Keratinocyte (primary cell): ENCODE results near the gene NCAPD3. TPM values are rescaled to one million over a fixed set of nuclear protein-coding genes. Genes with fewer than 3 reads are reported as not detected.

Experiments
- DNase-seq: peaks from one replicate; pipeline ENCODE4 v3.0.0-alpha.2; 2011; ENCODE audit warnings: low read depth, missing footprints, low spot score
- FAIRE-seq: peaks from 2 replicates; lab custom pipeline; 2011; peaks lifted over from hg19 to GRCh38; lab: Jason Lieb, UNC
- H2AFZ ChIP-seq: 2 replicates; pipeline ENCODE4 v1.6.0; 2012; ENCODE audit warnings: low read length, control low read depth, inconsistent platforms; ENCODE audit not compliant: control insufficient read depth
- H3K27ac ChIP-seq: 2 replicates; pipeline ENCODE4 v1.5.1; 2011; ENCODE audit warnings: low read length; ENCODE audit not compliant: control insufficient read depth, insufficient read depth
- H3K27me3 ChIP-seq: 3 replicates; pipeline ENCODE4 v1.6.0; 2011; ENCODE audit warnings: low read length; ENCODE audit not compliant: control insufficient read depth, insufficient read depth; ENCODE audit errors: extremely low read depth
- H3K36me3 ChIP-seq, 2 experiments: 2 replicates in 1 of 2; 3 replicates in 1 of 2; pipeline ENCODE4 v1.5.1; 2011; ENCODE audit warnings: low read length in 2 of 2, mild to moderate bottlenecking in 1 of 2; ENCODE audit not compliant: control insufficient read depth in 2 of 2, insufficient read depth in 2 of 2; ENCODE audit errors: extremely low read depth in 1 of 2
- H3K4me1 ChIP-seq: 3 replicates; pipeline ENCODE4 v1.5.1; 2011; ENCODE audit warnings: low read length; ENCODE audit not compliant: control insufficient read depth, insufficient read depth; ENCODE audit errors: extremely low read depth
- H3K4me2 ChIP-seq: 3 replicates; pipeline ENCODE4 v1.6.0; 2011; ENCODE audit warnings: low read depth, low read length; ENCODE audit not compliant: control insufficient read depth, insufficient read depth; ENCODE audit errors: extremely low read depth
- H3K4me3 ChIP-seq, 3 experiments: fragments of 200-600 bp in 1 of 3; sonication (generic) in 1 of 3; 2 replicates in 2 of 3; 3 replicates in 1 of 3; pipeline ENCODE4 v1.5.1; 2011 to 2016; ENCODE audit warnings: low read length in 3 of 3, mild to moderate bottlenecking in 3 of 3, control low read depth in 2 of 3, inconsistent platforms in 1 of 3, low read depth in 1 of 3, mixed read lengths in 1 of 3, mixed run types in 1 of 3, moderate library complexity in 1 of 3; ENCODE audit not compliant: control insufficient read depth in 2 of 3, insufficient read depth in 2 of 3; ENCODE audit errors: extremely low read depth in 1 of 3
- H3K79me2 ChIP-seq: 2 replicates; pipeline ENCODE4 v1.6.0; 2012; ENCODE audit warnings: low read length; ENCODE audit not compliant: control insufficient read depth, insufficient read depth
- H3K9ac ChIP-seq: 3 replicates; pipeline ENCODE4 v1.6.0; 2011; ENCODE audit warnings: low read length; ENCODE audit not compliant: control insufficient read depth, insufficient read depth; ENCODE audit errors: extremely low read depth
- H3K9me1 ChIP-seq: 3 replicates; pipeline ENCODE4 v1.6.0; 2011; ENCODE audit warnings: low read length; ENCODE audit not compliant: control insufficient read depth, insufficient read depth; ENCODE audit errors: extremely low read depth
- H3K9me3 ChIP-seq: 2 replicates; pipeline ENCODE4 v1.5.1; 2012; ENCODE audit warnings: low read depth, low read length; ENCODE audit not compliant: control insufficient read depth
- H4K20me1 ChIP-seq: 3 replicates; pipeline ENCODE4 v1.6.0; 2011; ENCODE audit warnings: low read length; ENCODE audit not compliant: control insufficient read depth, insufficient read depth; ENCODE audit errors: extremely low read depth
- EZH2 ChIP-seq: IDR thresholded peaks from one replicate; pipeline ENCODE4 v1.6.1; 2012; ENCODE audit warnings: inconsistent platforms, mild to moderate bottlenecking, low read length, moderate library complexity
- dilution Hi-C: fragments of 300-500 bp; cut with MboI; formaldehyde crosslinking; loops from one replicate; pipeline ENCODE4 v1.7.0; 2020; ENCODE audit warnings: low sequenced_read_pairs; ENCODE audit not compliant: extremely low pct_ligation_motif_present
- polyA plus RNA-seq, 5 experiments: library from polyadenylated mRNA; depleted of rRNA in 3 of 5; stranded (reverse) in 3 of 5; stranded (forward) in 1 of 5; unstranded in 1 of 5; fragments of >200 nt; gene quantifications; 1 replicate in 1 of 5; 2 replicates in 3 of 5; 3 replicates in 1 of 5; pipeline versions ENCODE4 v1.2.1 to v1.2.3, GENCODE V29; 2011 to 2012; ENCODE audit warnings: missing spikeins in 2 of 5, low read depth in 1 of 5, low replicate concordance in 1 of 5
- TF ChIP-seq, protein P1 (sequence below), 3 experiments: IDR thresholded peaks in 1 of 3; conservative IDR thresholded peaks in 1 of 3; optimal IDR thresholded peaks in 1 of 3; 2 replicates in 2 of 3; 3 replicates in 1 of 3; pipeline versions ENCODE3 to v1.5.1; 2011; ENCODE audit warnings: low read length in 3 of 3, mild to moderate bottlenecking in 3 of 3, moderate library complexity in 2 of 3, control low read depth in 1 of 3, inconsistent platforms in 1 of 3; ENCODE audit not compliant: insufficient read depth in 2 of 3; ENCODE audit errors: extremely low read depth in 1 of 3

Gene NCAPD3
- polyA plus RNA-seq, 1 donor (not counting 4 experiments of a cell fraction or from before 2014, with no cell fraction given): 23.0 TPM

- no peaks in the 10 kb centered on the region for H3K27me3 ChIP-seq
- no peaks in the 10 kb centered on the region for H3K4me1 ChIP-seq
- H3K9ac ChIP-seq: no peak overlapping the region
- FAIRE-seq (no peak), DNase-seq (no peak)
- peaks cover 32% of the 10 kb centered on the region for H3K79me2 ChIP-seq
- dilution Hi-C loops: no loop called here
- H3K9me3 ChIP-seq: no peaks in the 10 kb centered on the region
- no peak overlapping the region for H2AFZ ChIP-seq
- H3K36me3 ChIP-seq: peaks cover 7 to 25% of the 10 kb centered on the region in 2 experiments
- no peaks in the 10 kb centered on the region for H3K9me1 ChIP-seq
- no peak overlapping the region for H3K4me2 ChIP-seq
- H3K4me3 ChIP-seq: no peak overlapping the region
- H4K20me1 ChIP-seq: no peaks in the 10 kb centered on the region
- H3K27ac ChIP-seq: no peak overlapping the region
- no peak for TF ChIP-seq EZH2
- TF ChIP-seq, protein P1, sequence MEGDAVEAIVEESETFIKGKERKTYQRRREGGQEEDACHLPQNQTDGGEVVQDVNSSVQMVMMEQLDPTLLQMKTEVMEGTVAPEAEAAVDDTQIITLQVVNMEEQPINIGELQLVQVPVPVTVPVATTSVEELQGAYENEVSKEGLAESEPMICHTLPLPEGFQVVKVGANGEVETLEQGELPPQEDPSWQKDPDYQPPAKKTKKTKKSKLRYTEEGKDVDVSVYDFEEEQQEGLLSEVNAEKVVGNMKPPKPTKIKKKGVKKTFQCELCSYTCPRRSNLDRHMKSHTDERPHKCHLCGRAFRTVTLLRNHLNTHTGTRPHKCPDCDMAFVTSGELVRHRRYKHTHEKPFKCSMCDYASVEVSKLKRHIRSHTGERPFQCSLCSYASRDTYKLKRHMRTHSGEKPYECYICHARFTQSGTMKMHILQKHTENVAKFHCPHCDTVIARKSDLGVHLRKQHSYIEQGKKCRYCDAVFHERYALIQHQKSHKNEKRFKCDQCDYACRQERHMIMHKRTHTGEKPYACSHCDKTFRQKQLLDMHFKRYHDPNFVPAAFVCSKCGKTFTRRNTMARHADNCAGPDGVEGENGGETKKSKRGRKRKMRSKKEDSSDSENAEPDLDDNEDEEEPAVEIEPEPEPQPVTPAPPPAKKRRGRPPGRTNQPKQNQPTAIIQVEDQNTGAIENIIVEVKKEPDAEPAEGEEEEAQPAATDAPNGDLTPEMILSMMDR (optimal IDR thresholded peaks at IDR 0.05 in 1 of 3, IDR thresholded peaks at IDR 0.05 in 1 of 3, conservative IDR thresholded peaks at IDR 0.05 in 1 of 3; ENCODE audit: extremely low read depth in 1 of 3, insufficient read depth in 2 of 3, low read length in 3 of 3): no peak
Observed at GRCh38 chr11:134235399-134235798, 11.6 kb upstream of the NCAPD3 start.

GRCh38 chr11:134233729-134234179 is 10.0 kb upstream of the NCAPD3 start:
- Histone ChIP-seq H3K4me1 (no peaks in the 10 kb centered on the region), H3K4me2 (no peak overlapping the region), H4K20me1 (no peaks in the 10 kb centered on the region), H3K9me3 (no peaks in the 10 kb centered on the region), H3K4me3 (no peak overlapping the region), H3K9ac (no peak overlapping the region), H2AFZ (no peak overlapping the region), H3K9me1 (no peaks in the 10 kb centered on the region), H3K27ac (no peak overlapping the region), H3K36me3 (peaks cover 6 to 17% of the 10 kb centered on the region in 2 experiments), H3K79me2 (peaks cover 47% of the 10 kb centered on the region), H3K27me3 (no peaks in the 10 kb centered on the region)
- FAIRE-seq (no peak), DNase-seq (no peak)
- dilution Hi-C loops: no loop called here
- TF ChIP-seq EZH2: no peak
- TF ChIP-seq, protein P1 (optimal IDR thresholded peaks at IDR 0.05 in 1 of 3, IDR thresholded peaks at IDR 0.05 in 1 of 3, conservative IDR thresholded peaks at IDR 0.05 in 1 of 3; ENCODE audit: extremely low read depth in 1 of 3, insufficient read depth in 2 of 3, low read length in 3 of 3): no peak
